ENCODE measurements around the gene ISY1. TPM values are rescaled to one million over a fixed set of nuclear protein-coding genes. Genes with fewer than 3 reads are reported as not detected.

The ISY1 gene
- total and polyA plus RNA-seq, 8 donors: 29.1 to 60.0 (median 49.5) TPM

- H3K27ac ChIP-seq: peak overlapping the region; percentile 33 to 58
- DNase-seq (no peak), ATAC-seq (no peak)
- peaks cover 8 to 33% of the 10 kb centered on the region in 2 donors for H3K4me1 ChIP-seq
- H3K9me3 ChIP-seq: no peaks in the 10 kb centered on the region
- peaks cover 0 to 29% of the 10 kb centered on the region in 2 donors for H3K36me3 ChIP-seq
- no peak for TF ChIP-seq CTCF (IDR thresholded peaks at IDR 0.05)
- intact Hi-C loops (cut with DNase I): no loop called here
- no peak overlapping the region for H3K4me3 ChIP-seq
- no peaks in the 10 kb centered on the region for H3K27me3 ChIP-seq
These were observed 37.4 kb downstream of the ISY1 start for GRCh38 chr3:129123314-129124060.

- H3K27me3 ChIP-seq: no peaks in the 10 kb centered on the region
- peak overlapping the region; percentile 58 to 90 for H3K27ac ChIP-seq
- H3K36me3 ChIP-seq: peaks cover 0 to 25% of the 10 kb centered on the region in 2 donors
- DNase-seq: peak in 2 of 4 donors; percentile 39 to 47
- no peak for TF ChIP-seq CTCF (IDR thresholded peaks at IDR 0.05)
- no peaks in the 10 kb centered on the region for H3K9me3 ChIP-seq
- peaks cover 12 to 43% of the 10 kb centered on the region in 2 donors for H3K4me1 ChIP-seq
- intact Hi-C loops (cut with DNase I): no loop called here
- peak overlapping the region in 1 of 2 donors; percentile 87 for H3K4me3 ChIP-seq
- ATAC-seq: no peak
These were observed 38.4 kb downstream of the ISY1 start for GRCh38 chr3:129122412-129123011.

GRCh38 chr3:129121792-129122411, 39.0 kb downstream of the ISY1 start, which contains the start of gene RAB43:
Gene RAB43 (minus strand): TSS chr3:129121804. CDS start chr3:129121489, 315 bp downstream.
- Histone ChIP-seq H3K27ac (peak within 1 kb of the TSS; percentile 90 to 95), H3K4me1 (peaks cover 15 to 49% of the 10 kb centered on the region in 2 donors), H3K36me3 (peaks cover 0 to 20% of the 10 kb centered on the region in 2 donors), H3K4me3 (peak within 1 kb of the TSS; percentile 80 to 87), H3K9me3 (no peaks in the 10 kb centered on the region), H3K27me3 (no peaks in the 10 kb centered on the region)
- peak; percentile 80 for ATAC-seq
- intact Hi-C loops (cut with DNase I): no loop called here
- peak; percentile 89 to 96 (median 93) for DNase-seq
- no peak for TF ChIP-seq CTCF (IDR thresholded peaks at IDR 0.05)

- DNase-seq (peak in 2 of 4 donors; percentile 39 to 86), ATAC-seq (peak; percentile 3)
- H3K27ac ChIP-seq: peak overlapping the region; percentile 90 to 95
- no peaks in the 10 kb centered on the region for H3K27me3 ChIP-seq
- no peaks in the 10 kb centered on the region for H3K9me3 ChIP-seq
- peak overlapping the region; percentile 80 to 87 for H3K4me3 ChIP-seq
- H3K4me1 ChIP-seq: peaks cover 22 to 56% of the 10 kb centered on the region in 2 donors
- H3K36me3 ChIP-seq: peaks cover 0 to 13% of the 10 kb centered on the region in 2 donors
- no peak for TF ChIP-seq CTCF (IDR thresholded peaks at IDR 0.05)
- intact Hi-C loops (cut with DNase I): no loop called here
These were observed 39.7 kb downstream of the ISY1 start for GRCh38 chr3:129121016-129121791.
